OCI-LY7 (cell line): ENCODE results near the gene CMTM6. TPM values are rescaled to one million over a fixed set of nuclear protein-coding genes. Genes with fewer than 3 reads are reported as not detected.
A peak's percentile ranks its signal among the peaks of the same experiment; 100 is the strongest.

ENCODE experiments used
- BruUV-seq: library from RNA; stranded (reverse); fragments of 400-500 nt; replicated peaks from 2 replicates; lab custom pipeline; 2021; lab: Mats Ljungman, UMichigan
- CTCF ChIA-PET: fragments of 300-600 bp; sonication (Branson Sonifier 250); formaldehyde crosslinking; loops from one replicate; lab custom pipeline; 2022; ENCODE audit warnings: antibody characterized with exemption; ENCODE audit not compliant: unreplicated experiment; lab: Charles Lee
- POLR2A ChIA-PET: fragments of 300-600 bp; sonication (Branson Sonifier 250); formaldehyde crosslinking; loops from one replicate; lab custom pipeline; 2022; ENCODE audit warnings: antibody characterized with exemption; lab: Charles Lee
- DNase-seq: peaks from one replicate; pipeline ENCODE4 v3.0.0-alpha.2; 2015; ENCODE audit warnings: low spot score
- H2AFZ ChIP-seq: fragments of 200-600 bp; sonication (generic), shearing (Covaris generic); 2 replicates; pipeline ENCODE4 v1.6.1; 2014; ENCODE audit warnings: mild to moderate bottlenecking, antibody characterized with exemption, low read length, moderate library complexity
- H3K27ac ChIP-seq: fragments of 200-600 bp; sonication (generic); 2 replicates; pipeline ENCODE4 v1.5.1; 2014; ENCODE audit warnings: mixed run types, low read depth, mild to moderate bottlenecking, moderate library complexity, low read length, inconsistent platforms; ENCODE audit not compliant: poor library complexity, severe bottlenecking
- H3K36me3 ChIP-seq: fragments of 200-600 bp; sonication (generic); 2 replicates; pipeline ENCODE4 v1.6.1; 2014; ENCODE audit warnings: mild to moderate bottlenecking, antibody characterized with exemption, low read length, moderate library complexity, mixed read lengths; ENCODE audit not compliant: insufficient read depth
- H3K4me1 ChIP-seq: fragments of 200-600 bp; sonication (generic); 2 replicates; pipeline ENCODE4 v1.5.1; 2014; ENCODE audit warnings: mild to moderate bottlenecking, low read length; ENCODE audit not compliant: insufficient read depth, poor library complexity, severe bottlenecking
- H3K4me2 ChIP-seq: fragments of 200-600 bp; sonication (generic); 2 replicates; pipeline ENCODE4 v1.6.1; 2014; ENCODE audit warnings: mild to moderate bottlenecking, low read length
- H3K4me3 ChIP-seq: fragments of 200-600 bp; sonication (generic); 2 replicates; pipeline ENCODE4 v1.5.1; 2014; ENCODE audit warnings: mild to moderate bottlenecking, low read depth, low read length; ENCODE audit not compliant: poor library complexity, severe bottlenecking
- H3K79me2 ChIP-seq: fragments of 200-600 bp; sonication (generic); 2 replicates; pipeline ENCODE4 v1.6.1; 2016; ENCODE audit warnings: low read depth, mild to moderate bottlenecking, low read length, moderate library complexity, mixed read lengths; ENCODE audit not compliant: insufficient read depth
- H3K9me2 ChIP-seq: fragments of 200-600 bp; sonication (generic); 2 replicates; pipeline ENCODE4 v1.6.1; 2016; ENCODE audit warnings: mild to moderate bottlenecking, low read length, mixed read lengths; ENCODE audit not compliant: insufficient read depth
- H3K9me3 ChIP-seq: fragments of 200-600 bp; sonication (generic); 2 replicates; pipeline ENCODE4 v1.6.1; 2014; ENCODE audit warnings: mild to moderate bottlenecking, mixed run types, low read length, mixed read lengths
- H4K20me1 ChIP-seq: fragments of 200-600 bp; sonication (generic); 2 replicates; pipeline ENCODE4 v1.6.1; 2014; ENCODE audit warnings: mild to moderate bottlenecking, antibody characterized with exemption, low read length, moderate library complexity, mixed read lengths; ENCODE audit not compliant: insufficient read depth
- EZH2phosphoT487 ChIP-seq: fragments of 200-600 bp; sonication (generic); IDR thresholded peaks from 2 replicates; pipeline ENCODE4 v1.6.1; 2018; ENCODE audit warnings: low read depth, borderline replicate concordance, mild to moderate bottlenecking, mixed run types, antibody characterized with exemption, low read length, moderate library complexity, mixed read lengths
- intact Hi-C: fragments of 100-400 bp; cut with micrococcal nuclease; formaldehyde crosslinking; loops from one replicate; pipeline ENCODE4 v1.10.0; 2022; ENCODE audit not compliant: unreplicated experiment
- total RNA-seq, 2 experiments: library from RNA; depleted of rRNA in 1 of 2; stranded (reverse); fragments of >200 nt in 1 of 2; shearing (Covaris generic) in 1 of 2; gene quantifications; 2 replicates each; pipeline ENCODE4 v1.2.3, GENCODE V29; 2014 to 2022
- TF ChIP-seq, protein P1 (sequence below): fragments of 200-600 bp; sonication (generic); conservative IDR thresholded peaks from 2 replicates; pipeline ENCODE4 v1.5.1; 2014; ENCODE audit warnings: mild to moderate bottlenecking, antibody characterized with exemption, low read length, moderate library complexity, mixed read lengths

Gene CMTM6
- total RNA-seq, 2 experiments from 2014 or later = 26.2 to 36.0 TPM

DNA sequence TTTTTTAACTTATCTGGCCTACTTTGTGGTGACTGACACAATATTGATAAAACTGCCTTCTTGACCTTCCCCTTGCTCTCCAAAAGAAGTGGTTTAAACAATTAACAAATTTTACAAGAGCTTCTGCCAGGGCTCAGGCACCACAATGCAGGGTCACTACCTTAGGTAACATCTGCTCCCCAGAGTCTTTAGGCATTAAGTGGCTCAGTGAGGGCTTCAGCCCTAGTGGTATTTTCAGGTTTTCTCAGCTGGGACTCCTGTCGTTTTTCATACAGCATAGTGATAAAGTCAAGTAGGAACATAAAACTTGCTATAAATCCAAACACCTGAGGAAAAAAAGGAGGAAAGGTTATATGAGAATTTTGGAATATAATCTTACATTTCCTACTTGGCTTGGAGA lies 18.9 kb downstream of the CMTM6 start:
- no peak for TF ChIP-seq EZH2phosphoT487
- TF ChIP-seq, protein P1, sequence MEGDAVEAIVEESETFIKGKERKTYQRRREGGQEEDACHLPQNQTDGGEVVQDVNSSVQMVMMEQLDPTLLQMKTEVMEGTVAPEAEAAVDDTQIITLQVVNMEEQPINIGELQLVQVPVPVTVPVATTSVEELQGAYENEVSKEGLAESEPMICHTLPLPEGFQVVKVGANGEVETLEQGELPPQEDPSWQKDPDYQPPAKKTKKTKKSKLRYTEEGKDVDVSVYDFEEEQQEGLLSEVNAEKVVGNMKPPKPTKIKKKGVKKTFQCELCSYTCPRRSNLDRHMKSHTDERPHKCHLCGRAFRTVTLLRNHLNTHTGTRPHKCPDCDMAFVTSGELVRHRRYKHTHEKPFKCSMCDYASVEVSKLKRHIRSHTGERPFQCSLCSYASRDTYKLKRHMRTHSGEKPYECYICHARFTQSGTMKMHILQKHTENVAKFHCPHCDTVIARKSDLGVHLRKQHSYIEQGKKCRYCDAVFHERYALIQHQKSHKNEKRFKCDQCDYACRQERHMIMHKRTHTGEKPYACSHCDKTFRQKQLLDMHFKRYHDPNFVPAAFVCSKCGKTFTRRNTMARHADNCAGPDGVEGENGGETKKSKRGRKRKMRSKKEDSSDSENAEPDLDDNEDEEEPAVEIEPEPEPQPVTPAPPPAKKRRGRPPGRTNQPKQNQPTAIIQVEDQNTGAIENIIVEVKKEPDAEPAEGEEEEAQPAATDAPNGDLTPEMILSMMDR = no peak
- ChIA-PET CTCF (no interaction called here), POLR2A (interaction anchor here (0.5 to 1.5 kb wide), 6 partner anchors 12 to 842 kb away, joined by 3 to 9 read pairs (median 4); no protein-coding TSS in a partner anchor)
- H3K4me3 ChIP-seq = no peak overlapping the region
- H4K20me1 ChIP-seq = no peaks in the 10 kb centered on the region
- intact Hi-C loops = no loop called here
- no peak for DNase-seq
- H3K36me3 ChIP-seq = peaks cover 57% of the 10 kb centered on the region
- H3K9me2 ChIP-seq = no peaks in the 10 kb centered on the region
- no peaks in the 10 kb centered on the region for H3K9me3 ChIP-seq
- no peaks in the 10 kb centered on the region for H3K79me2 ChIP-seq
- no peak overlapping the region for H2AFZ ChIP-seq
- BruUV-seq = no TSS peak
- no peak overlapping the region for H3K4me2 ChIP-seq
- no peak overlapping the region for H3K27ac ChIP-seq
- peaks cover 14% of the 10 kb centered on the region for H3K4me1 ChIP-seq

DNA sequence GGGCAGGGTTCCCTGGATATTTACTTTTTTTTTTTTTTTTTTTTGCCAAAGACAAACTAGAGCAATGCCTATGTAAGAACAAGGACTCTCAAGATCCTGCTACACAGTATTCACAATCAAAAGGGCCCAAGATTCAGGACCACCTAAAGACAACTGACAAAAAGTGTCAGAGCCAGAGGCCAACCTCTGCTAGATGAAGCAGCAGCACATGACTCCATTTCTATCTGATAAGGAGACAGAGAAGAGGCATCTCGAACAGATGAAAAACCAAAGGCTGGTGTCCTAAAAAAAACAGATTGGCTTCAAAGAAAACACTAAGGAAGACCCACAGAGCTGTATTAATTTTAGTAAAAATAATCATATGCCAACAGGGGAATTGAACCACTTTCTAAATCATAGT lies 20.0 kb downstream of the CMTM6 start:
- no peaks in the 10 kb centered on the region for H3K9me2 ChIP-seq
- no peaks in the 10 kb centered on the region for H3K79me2 ChIP-seq
- ChIA-PET POLR2A (interaction anchor here (1.4 to 1.5 kb wide), 3 partner anchors 13 to 19 kb away, joined by 4 to 9 read pairs (median 6); no protein-coding TSS in a partner anchor), CTCF (no interaction called here)
- no peaks in the 10 kb centered on the region for H3K9me3 ChIP-seq
- no peak overlapping the region for H3K4me2 ChIP-seq
- TF ChIP-seq, protein P1 = no peak
- no peak for TF ChIP-seq EZH2phosphoT487
- H3K36me3 ChIP-seq = peaks cover 55% of the 10 kb centered on the region
- BruUV-seq = TSS peak; percentile 12
- peaks cover 14% of the 10 kb centered on the region for H3K4me1 ChIP-seq
- H3K27ac ChIP-seq = no peak overlapping the region
- intact Hi-C loops = no loop called here
- H4K20me1 ChIP-seq = no peaks in the 10 kb centered on the region
- DNase-seq = no peak
- no peak overlapping the region for H3K4me3 ChIP-seq
- no peak overlapping the region for H2AFZ ChIP-seq

DNA sequence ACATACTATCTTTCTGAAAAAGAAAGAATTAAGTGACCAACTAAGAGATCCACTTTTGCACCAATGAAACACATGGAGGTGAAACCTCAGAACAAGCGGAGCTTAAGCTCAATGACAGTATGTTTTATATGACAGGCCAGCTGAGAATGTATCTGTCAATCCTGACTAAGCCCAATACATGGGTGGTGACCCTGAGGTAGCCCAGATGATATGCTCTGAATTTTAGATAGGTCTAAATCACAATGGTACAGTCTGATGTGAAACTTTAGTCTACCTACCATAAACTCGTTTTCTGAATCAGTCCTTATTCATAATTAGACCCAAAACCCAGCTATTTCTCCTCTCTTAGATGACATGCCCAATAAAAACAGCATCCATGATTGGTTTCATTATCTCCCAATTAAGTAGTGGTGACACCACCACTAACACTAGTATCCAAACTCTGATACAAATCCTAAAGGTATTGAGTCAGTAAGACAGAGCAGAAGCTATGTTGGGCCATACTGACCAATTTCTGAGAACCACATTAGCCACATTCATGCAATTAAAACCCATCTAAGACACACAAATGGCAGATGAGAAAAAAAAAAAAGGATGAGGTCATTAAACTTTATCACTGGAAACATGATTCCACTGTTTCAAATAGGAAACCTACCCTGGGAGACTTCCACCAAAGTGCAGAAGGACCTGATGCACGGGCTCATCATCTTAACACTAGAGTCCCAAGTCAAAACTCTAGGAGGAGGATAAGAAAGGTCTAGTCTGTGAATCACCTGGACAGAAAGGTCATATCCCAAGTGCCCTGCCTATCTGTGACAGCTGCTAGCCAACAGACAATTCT lies 20.6 kb downstream of the CMTM6 start:
- Histone ChIP-seq H2AFZ (no peak overlapping the region), H4K20me1 (no peaks in the 10 kb centered on the region), H3K79me2 (no peaks in the 10 kb centered on the region), H3K4me3 (no peak overlapping the region), H3K4me1 (peaks cover 14% of the 10 kb centered on the region), H3K27ac (no peak overlapping the region), H3K4me2 (no peak overlapping the region), H3K36me3 (peaks cover 48% of the 10 kb centered on the region), H3K9me2 (no peaks in the 10 kb centered on the region), H3K9me3 (no peaks in the 10 kb centered on the region)
- POLR2A ChIA-PET = interaction anchor here (0.9 to 1.5 kb wide), 3 partner anchors 17 to 20 kb away, joined by 3 to 9 read pairs (median 6); no protein-coding TSS in a partner anchor
- TF ChIP-seq, protein P1 = no peak
- no peak for TF ChIP-seq EZH2phosphoT487
- DNase-seq = no peak
- intact Hi-C loops = no loop called here
- CTCF ChIA-PET = no interaction called here
- no TSS peak for BruUV-seq
